Fibroblast of skin of left quadriceps (primary cell): Measurements from ENCODE around the gene HMCN2.
A peak's percentile ranks its signal among the peaks of the same experiment; 100 is the strongest.

Experiments used
- DNase-seq, 2 experiments: peaks; one replicate each; pipeline ENCODE4 v3.0.0-alpha.2; 2013; ENCODE audit warnings: low read depth in 2 of 2

Gene HMCN2

GRCh38 chr9:130450344-130451003 lies 184.9 kb downstream of the HMCN2 start:
- no peak for DNase-seq

- no peak for DNase-seq
Observed at GRCh38 chr9:130451004-130451390, 185.4 kb downstream of the HMCN2 start.

GRCh38 chr9:130451509-130452388 lies 186.2 kb downstream of the HMCN2 start:
- DNase-seq: peak; percentile 90 to 92

- DNase-seq: no peak
Observed at GRCh38 chr9:130452835-130453234, 187.3 kb downstream of the HMCN2 start.

- DNase-seq: no peak
Observed at GRCh38 chr9:130453487-130453886, 187.9 kb downstream of the HMCN2 start.

- DNase-seq: no peak
Observed at GRCh38 chr9:130454096-130454811, 188.7 kb downstream of the HMCN2 start.

- DNase-seq: no peak
Observed at GRCh38 chr9:130454812-130455325, 189.3 kb downstream of the HMCN2 start.

- no peak for DNase-seq
Observed at GRCh38 chr9:130458027-130458803, 192.7 kb downstream of the HMCN2 start.

GRCh38 chr9:130458804-130459067 lies 193.2 kb downstream of the HMCN2 start:
- DNase-seq: no peak

GRCh38 chr9:130459151-130459550 lies 193.6 kb downstream of the HMCN2 start:
- no peak for DNase-seq

GRCh38 chr9:130459941-130460669 lies 194.5 kb downstream of the HMCN2 start:
- no peak for DNase-seq

- peak in 1 of 2 experiments; percentile 12 for DNase-seq
Observed at GRCh38 chr9:130461218-130461630, 195.7 kb downstream of the HMCN2 start.

GRCh38 chr9:130461731-130462130 lies 196.2 kb downstream of the HMCN2 start:
- DNase-seq: no peak

- no peak for DNase-seq
Observed at GRCh38 chr9:130462685-130463540, 197.4 kb downstream of the HMCN2 start.

- DNase-seq: no peak
Observed at GRCh38 chr9:130463763-130464745, 198.5 kb downstream of the HMCN2 start.

- no peak for DNase-seq
Observed at GRCh38 chr9:130465383-130466096, 200.0 kb downstream of the HMCN2 start.

GRCh38 chr9:130466537-130467217 lies 201.1 kb downstream of the HMCN2 start:
- no peak for DNase-seq

GRCh38 chr9:130467316-130467715 lies 201.8 kb downstream of the HMCN2 start:
- no peak for DNase-seq
